Calu3 (cell line): ENCODE measurements around the gene OPHN1. TPM values are rescaled to one million over a fixed set of nuclear protein-coding genes. Genes with fewer than 3 reads are reported as not detected.

ENCODE experiments used
- BruUV-seq: library from RNA; stranded (reverse); fragments of 400-500 nt; replicated peaks from 2 replicates; lab custom pipeline; 2021; lab: Mats Ljungman, UMichigan
- CTCF ChIA-PET: fragments of 300-600 bp; sonication (Branson Sonifier 250); formaldehyde crosslinking; loops from one replicate; lab custom pipeline; 2022; ENCODE audit warnings: antibody characterized with exemption; lab: Charles Lee
- DNase-seq: peaks from one replicate; pipeline ENCODE4 v3.0.0; 2022
- H3K27ac Mint-ChIP-seq: one replicate; pipeline ENCODE4 v1.8.0; 2022; ENCODE audit warnings: mixed read lengths; ENCODE audit not compliant: unreplicated experiment
- H3K27me3 Mint-ChIP-seq: one replicate; pipeline ENCODE4 v1.8.0; 2022; ENCODE audit warnings: mixed read lengths; ENCODE audit not compliant: unreplicated experiment
- H3K36me3 Mint-ChIP-seq: one replicate; pipeline ENCODE4 v1.8.0; 2022; ENCODE audit warnings: mild to moderate bottlenecking, moderate library complexity, mixed read lengths; ENCODE audit not compliant: insufficient read depth, unreplicated experiment
- H3K4me1 Mint-ChIP-seq: one replicate; pipeline ENCODE4 v1.8.0; 2022; ENCODE audit warnings: mild to moderate bottlenecking, low read depth, mixed read lengths; ENCODE audit not compliant: unreplicated experiment
- H3K4me3 Mint-ChIP-seq: one replicate; pipeline ENCODE4 v1.8.0; 2022; ENCODE audit warnings: mild to moderate bottlenecking, low read depth, moderate library complexity, mixed read lengths; ENCODE audit not compliant: unreplicated experiment
- H3K9me3 Mint-ChIP-seq: one replicate; pipeline ENCODE4 v1.8.0; 2022; ENCODE audit warnings: low read depth, mixed read lengths; ENCODE audit not compliant: unreplicated experiment
- CTCF ChIP-seq: fragments of 200-600 bp; IDR thresholded peaks from one replicate; pipeline ENCODE4 v1.8.0; 2022; ENCODE audit warnings: antibody characterized with exemption; ENCODE audit not compliant: unreplicated experiment
- intact Hi-C: fragments of 100-400 bp; cut with micrococcal nuclease; formaldehyde crosslinking; loops from one replicate; pipeline ENCODE4 v1.10.0; 2022; ENCODE audit not compliant: unreplicated experiment
- total RNA-seq: library from RNA; stranded (reverse); gene quantifications from 2 replicates; pipeline ENCODE4 v1.2.3, GENCODE V29; 2022

The OPHN1 gene
- total RNA-seq, 1 experiment from 2014 or later, result 13.1 TPM

GRCh38 chrX:68203211-68203610 is 230.1 kb downstream of the OPHN1 start:
- Mint-ChIP-seq H3K4me3 (no peak overlapping the region), H3K36me3 (no peaks in the 10 kb centered on the region), H3K4me1 (no peaks in the 10 kb centered on the region), H3K27me3 (no peaks in the 10 kb centered on the region), H3K27ac (no peak overlapping the region), H3K9me3 (no peaks in the 10 kb centered on the region)
- TF ChIP-seq CTCF, result no peak
- intact Hi-C loops, result no loop called here
- no peak for DNase-seq
- CTCF ChIA-PET, result no interaction called here
- no TSS peak for BruUV-seq

- no peak for TF ChIP-seq CTCF
- CTCF ChIA-PET, result no interaction called here
- DNase-seq, result no peak
- Mint-ChIP-seq H3K36me3 (no peaks in the 10 kb centered on the region), H3K4me3 (no peak overlapping the region), H3K4me1 (no peaks in the 10 kb centered on the region), H3K9me3 (no peaks in the 10 kb centered on the region), H3K27me3 (no peaks in the 10 kb centered on the region), H3K27ac (no peak overlapping the region)
- intact Hi-C loops, result no loop called here
- no TSS peak for BruUV-seq
These were observed 234.0 kb downstream of the OPHN1 start for GRCh38 chrX:68199062-68199848.

- no peak for TF ChIP-seq CTCF
- BruUV-seq, result no TSS peak
- Mint-ChIP-seq H3K27me3 (no peaks in the 10 kb centered on the region), H3K4me1 (no peaks in the 10 kb centered on the region), H3K4me3 (no peak overlapping the region), H3K27ac (no peak overlapping the region), H3K36me3 (no peaks in the 10 kb centered on the region), H3K9me3 (no peaks in the 10 kb centered on the region)
- CTCF ChIA-PET, result interaction anchor here (0.5 to 1.7 kb wide), 11 partner anchors 14 to 513 kb away, joined by 3 to 22 read pairs (median 5); no protein-coding TSS in a partner anchor
- DNase-seq, result peak; percentile 56
- intact Hi-C loops, result loop anchor here (1.0 to 2.0 kb wide), 4 partner anchors 265 to 610 kb away; no protein-coding TSS in a partner anchor
These were observed 236.1 kb downstream of the OPHN1 start for GRCh38 chrX:68196939-68197791.

GRCh38 chrX:68195561-68195960 is 237.7 kb downstream of the OPHN1 start:
- Mint-ChIP-seq H3K4me3 (no peak overlapping the region), H3K9me3 (no peaks in the 10 kb centered on the region), H3K36me3 (no peaks in the 10 kb centered on the region), H3K4me1 (no peaks in the 10 kb centered on the region), H3K27me3 (no peaks in the 10 kb centered on the region), H3K27ac (no peak overlapping the region)
- no peak for DNase-seq
- CTCF ChIA-PET, result interaction anchor here (1.7 kb wide), 1 partner anchor 515 kb away, joined by 5 read pairs; no protein-coding TSS in a partner anchor
- intact Hi-C loops, result no loop called here
- TF ChIP-seq CTCF, result no peak
- no TSS peak for BruUV-seq
